Hepatocyte (in vitro differentiated cells): Measurements from ENCODE around the gene NKX3-2. TPM values are rescaled to one million over a fixed set of nuclear protein-coding genes. Genes with fewer than 3 reads are reported as not detected.

Experiments
- DNase-seq: peaks from one replicate; pipeline ENCODE4 v3.0.0-alpha.2; 2016; ENCODE audit warnings: low spot score
- H2AFZ ChIP-seq: fragments of 200-600 bp; sonication (generic); 2 replicates; pipeline ENCODE4 v1.6.0; 2016; ENCODE audit warnings: antibody characterized with exemption, mild to moderate bottlenecking
- H3K27ac ChIP-seq: fragments of 200-600 bp; sonication (generic); 2 replicates; pipeline ENCODE4 v1.5.1; 2016; ENCODE audit warnings: mild to moderate bottlenecking
- H3K27me3 ChIP-seq: fragments of 200-600 bp; sonication (generic); 2 replicates; pipeline ENCODE4 v1.6.1; 2016
- H3K36me3 ChIP-seq: fragments of 200-600 bp; sonication (generic); replicated peaks from 2 replicates; pipeline ENCODE4 v1.5.1; 2016; ENCODE audit warnings: low read depth; ENCODE audit not compliant: insufficient read depth
- H3K4me1 ChIP-seq: fragments of 200-600 bp; sonication (generic); 2 replicates; pipeline ENCODE4 v1.5.1; 2016; ENCODE audit warnings: mild to moderate bottlenecking, moderate library complexity; ENCODE audit not compliant: insufficient read depth
- H3K4me2 ChIP-seq: fragments of 200-600 bp; sonication (generic); 2 replicates; pipeline ENCODE4 v1.6.0; 2016
- H3K4me3 ChIP-seq: fragments of 200-600 bp; sonication (generic); 2 replicates; pipeline ENCODE4 v1.5.1; 2016; ENCODE audit warnings: mild to moderate bottlenecking
- H3K79me2 ChIP-seq: fragments of 200-600 bp; sonication (generic); 2 replicates; pipeline ENCODE4 v1.6.0; 2017; ENCODE audit warnings: mild to moderate bottlenecking
- H3K9me2 ChIP-seq: fragments of 200-600 bp; sonication (generic); replicated peaks from 2 replicates; pipeline ENCODE4 v1.6.0; 2017; ENCODE audit warnings: mild to moderate bottlenecking; ENCODE audit not compliant: insufficient read depth
- H3K9me3 ChIP-seq: fragments of 200-600 bp; sonication (generic); 2 replicates; pipeline ENCODE4 v1.5.1; 2016; ENCODE audit warnings: low read depth, mild to moderate bottlenecking
- H4K20me1 ChIP-seq: fragments of 200-600 bp; sonication (generic); 2 replicates; pipeline ENCODE4 v1.6.0; 2016; ENCODE audit warnings: mild to moderate bottlenecking; ENCODE audit not compliant: insufficient read depth, poor library complexity, severe bottlenecking
- EZH2 ChIP-seq: fragments of 200-600 bp; sonication (generic); IDR thresholded peaks from 2 replicates; pipeline ENCODE4 v1.6.1; 2016; ENCODE audit warnings: antibody characterized with exemption, mild to moderate bottlenecking, borderline replicate concordance
- EZH2phosphoT487 ChIP-seq: fragments of 200-600 bp; sonication (generic); IDR thresholded peaks from one replicate; pipeline ENCODE4 v1.6.1; 2018; ENCODE audit warnings: antibody characterized with exemption, mild to moderate bottlenecking, low read depth, moderate library complexity; ENCODE audit not compliant: unreplicated experiment, severe bottlenecking
- WGBS: methylation state at CpG from one replicate; pipeline ENCODE4 v1.1.6; 2016; ENCODE audit warnings: low lambda C conversion rate; ENCODE audit errors: missing lambda C conversion rate; 5-methylcytosine and 5-hydroxymethylcytosine counted together
- polyA plus RNA-seq: library from polyadenylated mRNA; unstranded; fragments of >200 nt; fragmentation: Nextera tagmentation; extraction: Ambion mirVana; gene quantifications from 2 replicates; pipeline ENCODE4 v1.2.1, GENCODE V29; 2016
- total RNA-seq: library from RNA; depleted of rRNA; stranded (reverse); fragments of >200 nt; gene quantifications from 2 replicates; pipeline ENCODE4 v1.2.3, GENCODE V29; 2014
- TF ChIP-seq, protein P1 (sequence below): fragments of 200-600 bp; sonication (generic); IDR thresholded peaks from 2 replicates; pipeline ENCODE4 v1.5.1; 2016; ENCODE audit warnings: antibody characterized with exemption, mild to moderate bottlenecking; ENCODE audit not compliant: poor library complexity

Gene NKX3-2
- total and polyA plus RNA-seq, 2 experiments from 2014 or later, result 0.33 to 0.93 TPM

DNA sequence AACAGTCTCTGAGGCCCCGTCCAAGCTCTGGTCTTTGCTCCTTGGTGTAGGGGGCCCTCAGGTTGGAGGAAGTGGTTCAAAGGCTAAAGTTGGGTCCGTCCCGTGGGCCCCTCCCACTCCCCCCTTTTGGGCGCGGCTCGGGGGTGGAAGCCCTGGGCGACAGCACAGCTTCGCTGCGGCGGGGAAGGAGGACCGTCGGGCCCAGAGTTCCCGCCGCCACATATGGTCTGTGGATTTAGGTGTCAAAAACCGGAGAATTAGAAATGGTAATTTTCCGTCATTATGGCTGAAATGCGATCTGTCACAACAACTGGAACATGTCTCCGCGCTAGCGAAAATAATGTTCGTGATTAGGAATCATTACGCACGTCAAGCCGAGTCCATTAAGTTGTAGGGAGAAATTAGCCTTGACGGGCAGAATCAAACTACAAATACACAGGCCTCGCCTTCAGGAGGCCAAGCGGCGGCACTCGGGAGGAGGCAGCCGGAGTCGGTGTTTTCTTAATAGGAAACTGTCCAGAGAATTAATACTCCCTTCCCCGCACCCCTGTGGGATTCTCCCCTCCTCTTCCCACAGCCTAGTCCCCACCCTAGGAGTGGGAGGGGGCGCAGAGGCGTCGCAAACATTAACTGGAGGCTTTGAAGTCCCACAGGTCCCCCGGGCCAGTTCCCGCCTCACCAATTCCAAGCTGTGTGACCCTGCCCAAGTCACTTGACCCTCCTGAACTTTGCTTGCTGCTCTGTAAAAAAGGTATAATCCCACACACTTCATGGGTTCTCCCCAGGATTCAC is 15.0 kb downstream of the NKX3-2 start:
- Histone ChIP-seq H2AFZ (no peak overlapping the region), H3K36me3 (no peaks in the 10 kb centered on the region), H3K27ac (no peak overlapping the region), H3K9me2 (no peaks in the 10 kb centered on the region), H4K20me1 (no peaks in the 10 kb centered on the region), H3K4me2 (no peak overlapping the region), H3K4me1 (no peaks in the 10 kb centered on the region), H3K9me3 (peaks cover 3% of the 10 kb centered on the region), H3K27me3 (peaks cover 97% of the 10 kb centered on the region), H3K79me2 (no peaks in the 10 kb centered on the region), H3K4me3 (no peak overlapping the region)
- TF ChIP-seq, protein P1, sequence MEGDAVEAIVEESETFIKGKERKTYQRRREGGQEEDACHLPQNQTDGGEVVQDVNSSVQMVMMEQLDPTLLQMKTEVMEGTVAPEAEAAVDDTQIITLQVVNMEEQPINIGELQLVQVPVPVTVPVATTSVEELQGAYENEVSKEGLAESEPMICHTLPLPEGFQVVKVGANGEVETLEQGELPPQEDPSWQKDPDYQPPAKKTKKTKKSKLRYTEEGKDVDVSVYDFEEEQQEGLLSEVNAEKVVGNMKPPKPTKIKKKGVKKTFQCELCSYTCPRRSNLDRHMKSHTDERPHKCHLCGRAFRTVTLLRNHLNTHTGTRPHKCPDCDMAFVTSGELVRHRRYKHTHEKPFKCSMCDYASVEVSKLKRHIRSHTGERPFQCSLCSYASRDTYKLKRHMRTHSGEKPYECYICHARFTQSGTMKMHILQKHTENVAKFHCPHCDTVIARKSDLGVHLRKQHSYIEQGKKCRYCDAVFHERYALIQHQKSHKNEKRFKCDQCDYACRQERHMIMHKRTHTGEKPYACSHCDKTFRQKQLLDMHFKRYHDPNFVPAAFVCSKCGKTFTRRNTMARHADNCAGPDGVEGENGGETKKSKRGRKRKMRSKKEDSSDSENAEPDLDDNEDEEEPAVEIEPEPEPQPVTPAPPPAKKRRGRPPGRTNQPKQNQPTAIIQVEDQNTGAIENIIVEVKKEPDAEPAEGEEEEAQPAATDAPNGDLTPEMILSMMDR, result no peak
- TF ChIP-seq EZH2phosphoT487 (no peak), EZH2 (peak; percentile 91)
- 42% methylated on average over 37 of the region's 37 CpGs for WGBS
- DNase-seq, result no peak

DNA sequence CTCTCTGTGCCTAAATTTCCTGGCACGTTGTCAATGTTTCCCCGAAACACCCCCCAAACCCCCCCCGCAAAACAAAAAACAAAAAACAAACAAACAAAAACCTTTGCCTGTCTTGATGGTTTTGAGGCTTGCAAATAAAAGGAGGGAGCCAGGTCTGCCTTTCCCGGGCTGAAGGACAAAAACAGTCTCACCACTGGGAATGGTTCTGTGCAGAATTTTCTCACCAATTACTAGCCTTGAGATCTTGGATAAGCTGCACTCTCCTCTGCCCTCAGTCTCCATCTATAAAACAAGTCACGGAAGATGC is 15.5 kb downstream of the NKX3-2 start:
- Histone ChIP-seq H3K79me2 (no peaks in the 10 kb centered on the region), H3K4me2 (no peak overlapping the region), H3K9me2 (no peaks in the 10 kb centered on the region), H3K36me3 (no peaks in the 10 kb centered on the region), H3K27me3 (peaks cover 97% of the 10 kb centered on the region), H3K4me1 (no peaks in the 10 kb centered on the region), H2AFZ (no peak overlapping the region), H3K4me3 (no peak overlapping the region), H3K27ac (no peak overlapping the region), H4K20me1 (no peaks in the 10 kb centered on the region), H3K9me3 (peaks cover 3% of the 10 kb centered on the region)
- TF ChIP-seq, protein P1, result no peak
- peak; percentile 92 for TF ChIP-seq EZH2
- TF ChIP-seq EZH2phosphoT487, result peak; percentile 10
- WGBS, result 28% methylated on average over 3 of the region's 5 CpGs
- DNase-seq, result no peak

DNA sequence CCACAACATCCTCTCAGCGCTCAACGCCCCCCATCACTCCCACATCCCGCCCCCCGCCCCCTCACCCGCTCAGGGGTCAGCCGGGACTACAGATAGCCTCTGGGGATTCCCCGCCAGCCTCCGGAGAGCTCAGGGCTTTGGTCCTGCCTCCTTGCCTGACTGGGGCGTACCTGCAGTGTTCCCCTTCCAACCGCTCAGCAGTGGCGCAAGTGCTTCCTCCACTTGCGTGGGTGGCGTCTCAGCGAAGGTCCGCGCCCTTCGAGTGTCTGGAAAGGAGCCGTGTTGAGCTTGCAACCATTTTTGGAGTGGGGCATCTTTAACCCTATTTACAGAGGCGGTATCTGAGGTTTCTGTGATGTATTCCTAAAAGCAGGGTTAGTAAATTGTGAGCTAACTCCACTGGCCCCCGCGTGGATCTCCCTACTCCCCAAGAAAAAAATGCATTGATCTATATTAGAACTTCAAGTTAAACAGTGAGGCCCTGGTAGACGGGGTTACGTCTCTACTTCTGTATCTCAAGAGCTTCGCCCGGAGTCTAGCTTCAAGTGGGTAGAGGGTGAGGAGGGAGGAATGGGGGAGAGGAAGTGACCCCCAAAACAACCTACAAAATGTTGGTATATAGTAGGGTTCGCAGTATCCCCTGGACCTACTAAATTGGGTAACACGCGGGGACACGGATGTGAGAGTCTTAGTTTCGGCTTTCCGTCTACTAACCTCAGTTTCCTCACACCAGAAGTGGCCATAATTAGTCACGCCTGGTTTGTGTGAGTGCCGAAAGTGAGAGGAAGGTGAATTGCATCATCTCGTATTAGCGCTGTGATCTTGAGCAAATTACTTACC is 16.1 kb downstream of the NKX3-2 start:
- TF ChIP-seq EZH2 (no peak), EZH2phosphoT487 (no peak)
- TF ChIP-seq, protein P1, result no peak
- Histone ChIP-seq H3K79me2 (no peaks in the 10 kb centered on the region), H3K27me3 (peaks cover 96% of the 10 kb centered on the region), H3K4me3 (no peak overlapping the region), H3K4me2 (no peak overlapping the region), H3K9me3 (peaks cover 3% of the 10 kb centered on the region), H3K36me3 (no peaks in the 10 kb centered on the region), H3K9me2 (no peaks in the 10 kb centered on the region), H3K4me1 (no peaks in the 10 kb centered on the region), H3K27ac (no peak overlapping the region), H4K20me1 (no peaks in the 10 kb centered on the region), H2AFZ (no peak overlapping the region)
- DNase-seq, result no peak
- 44% methylated on average over 31 of the region's 35 CpGs for WGBS
